GM12874 (cell line): Measurements from ENCODE around the gene CRIP2.

ENCODE experiments used
- CTCF ChIP-seq: IDR thresholded peaks from 2 replicates; pipeline ENCODE4 v1.5.1; 2011; ENCODE audit warnings: low read depth, mild to moderate bottlenecking, control low read depth, low read length, moderate library complexity; ENCODE audit not compliant: insufficient read depth

The CRIP2 gene

GRCh38 chr14:105439179-105439578 lies 35.4 kb upstream of the CRIP2 start:
- TF ChIP-seq CTCF: no peak

- no peak for TF ChIP-seq CTCF
These were observed 34.7 kb upstream of the CRIP2 start for GRCh38 chr14:105439710-105440553.

- TF ChIP-seq CTCF: no peak
These were observed 34.1 kb upstream of the CRIP2 start for GRCh38 chr14:105440554-105440900.

GRCh38 chr14:105440992-105441391 lies 33.6 kb upstream of the CRIP2 start:
- TF ChIP-seq CTCF: no peak

GRCh38 chr14:105442125-105442524 lies 32.5 kb upstream of the CRIP2 start:
- no peak for TF ChIP-seq CTCF

GRCh38 chr14:105442834-105443233 lies 31.8 kb upstream of the CRIP2 start:
- no peak for TF ChIP-seq CTCF

GRCh38 chr14:105444859-105445258 lies 29.8 kb upstream of the CRIP2 start:
- TF ChIP-seq CTCF: no peak

GRCh38 chr14:105445290-105445689 lies 29.3 kb upstream of the CRIP2 start:
- TF ChIP-seq CTCF: no peak
